SU-DHL-6 (cell line): ENCODE data around the gene PPP1R12B.
"Not testable (repeated sequence)": the region's sequence is repeated elsewhere in the genome, so short reads cannot be mapped to it uniquely, and the experiment has no call there.

Experiments used
- CTCF ChIP-seq: fragments of 200-600 bp; sonication (generic); IDR thresholded peaks from one replicate; pipeline ENCODE4 v1.5.1; 2017; ENCODE audit warnings: antibody characterized with exemption, mild to moderate bottlenecking, low read length, moderate library complexity; ENCODE audit not compliant: insufficient read depth, poor library complexity, severe bottlenecking
- EZH2phosphoT487 ChIP-seq: fragments of 200-600 bp; sonication (generic), shearing (Covaris generic); conservative IDR thresholded peaks from 2 replicates; pipeline ENCODE4 v1.6.1; 2018; ENCODE audit warnings: mild to moderate bottlenecking, antibody characterized with exemption, low read length, moderate library complexity, mixed read lengths

DNA sequence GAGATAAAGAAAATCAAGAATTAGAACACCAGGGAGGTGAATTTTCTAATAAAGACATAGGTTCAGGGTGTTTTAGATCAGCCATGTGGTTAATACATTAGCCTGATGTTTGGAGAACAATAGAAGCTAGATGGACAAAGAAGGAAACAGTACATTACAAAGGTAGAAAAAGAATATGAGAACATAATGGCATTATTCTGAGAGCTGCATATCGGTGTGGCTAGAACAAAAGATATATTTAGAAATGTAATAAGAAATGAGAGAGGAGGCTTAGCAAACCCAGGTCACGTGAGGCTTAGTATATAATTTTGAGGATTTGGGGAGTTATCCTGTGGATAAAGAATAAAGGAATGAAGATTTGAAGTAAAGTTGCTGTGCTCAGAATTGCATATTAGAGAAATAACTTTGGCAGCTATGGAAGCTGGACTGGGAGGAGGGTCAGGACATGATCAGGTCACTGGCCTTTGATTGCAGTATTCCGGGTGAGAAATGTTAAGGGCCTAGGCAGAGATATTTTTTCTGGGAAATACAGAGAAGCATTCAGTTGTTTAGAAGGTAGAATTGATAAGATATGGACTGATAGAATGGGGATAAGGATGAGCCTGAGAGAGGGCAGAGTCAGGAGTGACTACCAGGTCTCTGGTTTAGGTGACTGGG is 197.3 kb downstream of the PPP1R12B start:
- TF ChIP-seq CTCF, EZH2phosphoT487: not testable (repeated sequence)
